Body of pancreas (tissue), 4 donors: ENCODE data around the gene HECTD3.

Source experiments
- POLR2A ChIP-seq, 3 donors: fragments of 450-650 bp; IDR thresholded peaks; one replicate each; pipeline ENCODE4 v1.6.1; 2016; ENCODE audit warnings: antibody characterized with exemption in 3 of 3, mild to moderate bottlenecking in 2 of 3
- TF ChIP-seq, protein P1 (sequence below), 7 experiments: fragments of 450-650 bp in 4 of 7; fragments of 200-600 bp in 3 of 7; sonication (generic) in 3 of 7; IDR thresholded peaks; one replicate each; pipeline ENCODE4 v1.5.1; 2016 to 2019; ENCODE audit warnings: antibody characterized with exemption in 7 of 7

GRCh38 chr1:44999232-44999631 is 11.9 kb downstream of the HECTD3 start:
- no peak for TF ChIP-seq POLR2A (IDR thresholded peaks at IDR 0.05)
- TF ChIP-seq, protein P1, sequence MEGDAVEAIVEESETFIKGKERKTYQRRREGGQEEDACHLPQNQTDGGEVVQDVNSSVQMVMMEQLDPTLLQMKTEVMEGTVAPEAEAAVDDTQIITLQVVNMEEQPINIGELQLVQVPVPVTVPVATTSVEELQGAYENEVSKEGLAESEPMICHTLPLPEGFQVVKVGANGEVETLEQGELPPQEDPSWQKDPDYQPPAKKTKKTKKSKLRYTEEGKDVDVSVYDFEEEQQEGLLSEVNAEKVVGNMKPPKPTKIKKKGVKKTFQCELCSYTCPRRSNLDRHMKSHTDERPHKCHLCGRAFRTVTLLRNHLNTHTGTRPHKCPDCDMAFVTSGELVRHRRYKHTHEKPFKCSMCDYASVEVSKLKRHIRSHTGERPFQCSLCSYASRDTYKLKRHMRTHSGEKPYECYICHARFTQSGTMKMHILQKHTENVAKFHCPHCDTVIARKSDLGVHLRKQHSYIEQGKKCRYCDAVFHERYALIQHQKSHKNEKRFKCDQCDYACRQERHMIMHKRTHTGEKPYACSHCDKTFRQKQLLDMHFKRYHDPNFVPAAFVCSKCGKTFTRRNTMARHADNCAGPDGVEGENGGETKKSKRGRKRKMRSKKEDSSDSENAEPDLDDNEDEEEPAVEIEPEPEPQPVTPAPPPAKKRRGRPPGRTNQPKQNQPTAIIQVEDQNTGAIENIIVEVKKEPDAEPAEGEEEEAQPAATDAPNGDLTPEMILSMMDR (IDR thresholded peaks at IDR 0.05), result no peak
